ENCODE measurements around the gene FLG2. TPM values are rescaled to one million over a fixed set of nuclear protein-coding genes. Genes with fewer than 3 reads are reported as not detected.

Gene FLG2
- total RNA-seq, 1 donor from 2014 or later, result not detected

DNA sequence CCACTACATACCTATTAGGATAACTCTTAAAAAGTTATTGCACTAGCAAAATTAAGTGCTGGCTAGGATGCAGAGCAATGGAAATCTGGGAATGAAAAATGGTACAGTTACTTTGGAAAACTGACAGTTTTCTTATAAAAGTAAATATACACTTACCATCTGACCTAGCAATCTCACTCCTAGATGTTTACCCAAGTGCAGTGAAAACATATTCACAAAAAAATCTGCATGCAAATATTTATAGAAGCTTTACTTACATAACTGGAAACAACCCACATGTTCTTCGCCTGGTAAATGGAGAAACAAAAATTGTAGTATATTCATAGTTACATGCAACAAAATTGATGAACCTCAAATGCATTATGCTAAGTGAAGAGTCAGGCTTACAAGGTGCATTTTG lies 12.9 kb upstream of the FLG2 start:
- Mint-ChIP-seq H3K4me1 (ENCODE audit: low read depth) (no peaks in the 10 kb centered on the region), H3K27me3 (no peaks in the 10 kb centered on the region), H3K9me3 (ENCODE audit: low read depth) (peaks cover 51% of the 10 kb centered on the region), H3K27ac (no peak overlapping the region), H3K4me3 (ENCODE audit: low read depth) (no peak overlapping the region), H3K36me3 (ENCODE audit: insufficient read depth) (peaks cover 2% of the 10 kb centered on the region)
- TF ChIP-seq, protein P1, sequence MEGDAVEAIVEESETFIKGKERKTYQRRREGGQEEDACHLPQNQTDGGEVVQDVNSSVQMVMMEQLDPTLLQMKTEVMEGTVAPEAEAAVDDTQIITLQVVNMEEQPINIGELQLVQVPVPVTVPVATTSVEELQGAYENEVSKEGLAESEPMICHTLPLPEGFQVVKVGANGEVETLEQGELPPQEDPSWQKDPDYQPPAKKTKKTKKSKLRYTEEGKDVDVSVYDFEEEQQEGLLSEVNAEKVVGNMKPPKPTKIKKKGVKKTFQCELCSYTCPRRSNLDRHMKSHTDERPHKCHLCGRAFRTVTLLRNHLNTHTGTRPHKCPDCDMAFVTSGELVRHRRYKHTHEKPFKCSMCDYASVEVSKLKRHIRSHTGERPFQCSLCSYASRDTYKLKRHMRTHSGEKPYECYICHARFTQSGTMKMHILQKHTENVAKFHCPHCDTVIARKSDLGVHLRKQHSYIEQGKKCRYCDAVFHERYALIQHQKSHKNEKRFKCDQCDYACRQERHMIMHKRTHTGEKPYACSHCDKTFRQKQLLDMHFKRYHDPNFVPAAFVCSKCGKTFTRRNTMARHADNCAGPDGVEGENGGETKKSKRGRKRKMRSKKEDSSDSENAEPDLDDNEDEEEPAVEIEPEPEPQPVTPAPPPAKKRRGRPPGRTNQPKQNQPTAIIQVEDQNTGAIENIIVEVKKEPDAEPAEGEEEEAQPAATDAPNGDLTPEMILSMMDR (IDR thresholded peaks at IDR 0.05; ENCODE audit: unreplicated experiment), result no peak
- no peak for DNase-seq (ENCODE audit: low spot score, unreplicated experiment)

DNA sequence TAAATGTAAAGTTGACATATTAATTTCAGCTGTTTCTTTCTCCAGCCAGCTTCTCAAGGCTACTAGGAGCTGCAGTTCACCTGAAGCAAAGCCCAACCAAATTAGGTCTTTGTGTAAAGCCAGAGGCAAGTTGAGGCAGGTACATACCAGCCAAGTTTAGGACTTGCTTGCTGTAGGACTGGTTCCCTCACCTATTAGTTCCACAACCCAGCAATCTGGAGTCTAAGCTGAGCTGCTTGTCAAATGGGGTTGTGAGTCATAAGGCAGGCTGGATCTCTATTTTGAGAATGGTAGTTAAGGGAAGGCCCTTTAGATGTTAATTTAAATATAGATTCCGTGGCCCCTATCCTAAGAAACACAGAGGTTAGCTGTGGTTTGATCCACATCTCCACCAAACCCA lies 7.6 kb upstream of the FLG2 start:
- Mint-ChIP-seq H3K27me3 (no peaks in the 10 kb centered on the region), H3K27ac (no peak overlapping the region), H3K4me3 (ENCODE audit: low read depth) (no peak overlapping the region), H3K9me3 (ENCODE audit: low read depth) (peaks cover 52% of the 10 kb centered on the region), H3K4me1 (ENCODE audit: low read depth) (no peaks in the 10 kb centered on the region), H3K36me3 (ENCODE audit: insufficient read depth) (no peaks in the 10 kb centered on the region)
- DNase-seq (ENCODE audit: low spot score, unreplicated experiment), result no peak
- TF ChIP-seq, protein P1 (IDR thresholded peaks at IDR 0.05; ENCODE audit: unreplicated experiment), result no peak

DNA sequence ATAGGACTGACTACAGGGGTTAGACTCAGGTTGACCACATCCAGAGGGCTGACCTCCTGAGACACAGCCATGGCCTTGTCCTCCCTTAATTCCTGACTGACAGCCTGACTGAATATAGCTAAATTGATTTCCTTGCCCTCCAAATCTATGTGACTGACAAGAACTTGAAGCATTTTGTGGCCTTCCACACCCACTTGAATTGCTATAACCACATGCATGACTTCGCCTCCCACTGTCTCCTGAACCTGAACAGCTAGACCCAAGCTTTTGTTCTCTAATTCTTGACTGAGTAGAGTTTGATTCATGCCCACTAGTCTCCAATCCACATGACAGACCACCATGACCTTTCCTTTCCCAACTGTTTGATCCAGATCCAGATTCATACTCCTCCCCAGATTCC lies 3.1 kb downstream of the FLG2 start:
- TF ChIP-seq, protein P1 (IDR thresholded peaks at IDR 0.05; ENCODE audit: unreplicated experiment), result no peak

DNA sequence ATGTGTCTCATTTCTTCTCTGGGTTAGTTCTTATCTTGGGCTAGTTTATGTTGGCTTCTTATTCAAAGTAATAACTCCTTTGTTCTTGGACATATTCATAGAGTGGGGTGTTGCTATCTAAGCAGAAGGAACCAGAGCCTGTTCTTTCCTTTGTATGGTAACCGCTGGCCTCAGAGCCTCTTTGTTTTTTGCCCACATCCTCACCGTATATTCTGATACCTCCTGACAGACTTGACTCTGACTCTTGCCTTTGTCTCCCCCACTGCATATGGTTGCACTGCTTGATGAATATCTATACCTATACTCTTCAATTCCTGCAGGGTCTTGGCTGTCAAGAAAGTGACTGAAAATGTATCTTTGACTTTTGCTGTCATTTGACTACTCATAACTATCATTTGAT lies 10.2 kb downstream of the FLG2 start:
- no peak for DNase-seq (ENCODE audit: low spot score, unreplicated experiment)
- TF ChIP-seq, protein P1 (IDR thresholded peaks at IDR 0.05; ENCODE audit: unreplicated experiment), result no peak
- peaks cover 23% of the 10 kb centered on the region for H3K9me3 Mint-ChIP-seq (ENCODE audit: low read depth)
- no peak overlapping the region for H3K4me3 Mint-ChIP-seq (ENCODE audit: low read depth)
- no peaks in the 10 kb centered on the region for H3K27me3 Mint-ChIP-seq
- H3K4me1 Mint-ChIP-seq (ENCODE audit: low read depth), result no peaks in the 10 kb centered on the region
- no peak overlapping the region for H3K27ac Mint-ChIP-seq
- H3K36me3 Mint-ChIP-seq (ENCODE audit: insufficient read depth), result no peaks in the 10 kb centered on the region

More for the DNA sequence above, 3.1 kb downstream of the FLG2 start:
- no peak for DNase-seq (ENCODE audit: low spot score, unreplicated experiment)
- Mint-ChIP-seq H3K27me3 (no peaks in the 10 kb centered on the region), H3K27ac (no peak overlapping the region), H3K4me1 (ENCODE audit: low read depth) (no peaks in the 10 kb centered on the region), H3K9me3 (ENCODE audit: low read depth) (peaks cover 46% of the 10 kb centered on the region), H3K4me3 (ENCODE audit: low read depth) (no peak overlapping the region), H3K36me3 (ENCODE audit: insufficient read depth) (no peaks in the 10 kb centered on the region)

DNA sequence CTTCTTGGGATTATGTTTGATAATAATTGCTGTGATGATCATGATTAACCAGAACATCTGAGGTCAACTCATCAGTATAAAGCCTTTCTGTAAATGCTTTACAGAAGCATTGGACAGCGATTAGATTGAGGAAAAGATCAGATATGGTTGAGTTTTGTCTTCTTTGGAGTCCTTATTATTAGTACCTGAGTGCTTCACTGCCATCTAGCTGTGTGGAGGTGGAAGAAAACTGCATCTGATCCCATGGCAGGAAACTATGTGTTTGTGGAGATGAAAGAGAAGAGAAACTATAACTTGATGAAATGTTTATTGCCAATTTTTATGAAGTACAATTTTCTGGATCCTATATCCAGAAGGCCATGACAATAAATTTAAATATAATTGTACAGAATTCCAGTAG lies 11.4 kb downstream of the FLG2 start:
- Mint-ChIP-seq H3K4me3 (ENCODE audit: low read depth) (no peak overlapping the region), H3K27me3 (no peaks in the 10 kb centered on the region), H3K27ac (no peak overlapping the region), H3K9me3 (ENCODE audit: low read depth) (peaks cover 31% of the 10 kb centered on the region), H3K36me3 (ENCODE audit: insufficient read depth) (no peaks in the 10 kb centered on the region), H3K4me1 (ENCODE audit: low read depth) (no peaks in the 10 kb centered on the region)
- TF ChIP-seq, protein P1 (IDR thresholded peaks at IDR 0.05; ENCODE audit: unreplicated experiment), result no peak
- no peak for DNase-seq (ENCODE audit: low spot score, unreplicated experiment)
